ENCODE measurements around the gene AKR7A3.
"Not testable (repeated sequence)": the region's sequence is repeated elsewhere in the genome, so short reads cannot be mapped to it uniquely, and the experiment has no call there.

AKR7A3 gene

GRCh38 chr1:19288324-19289241, at the start of gene AKR7A3:
TSS of gene AKR7A3 (minus strand) at chr1:19288770. CDS start at chr1:19288709, 61 bp downstream.
- not testable (repeated sequence) for H3K36me3 ChIP-seq (ENCODE audit: insufficient read depth, low read length); H3K27me3 ChIP-seq (ENCODE audit: insufficient read depth, low read length, poor library complexity, severe bottlenecking); H3K4me3 ChIP-seq (ENCODE audit: low read length, poor library complexity, severe bottlenecking); H3K9me2 ChIP-seq (replicated peaks; ENCODE audit: low read depth, low read length); H2AFZ ChIP-seq (ENCODE audit: low read length); H3K79me2 ChIP-seq (ENCODE audit: insufficient read depth, low read length); H3K4me1 ChIP-seq (ENCODE audit: insufficient read depth, low read length, poor library complexity, severe bottlenecking); H3K9me3 ChIP-seq (ENCODE audit: insufficient read depth, low read depth, low read length); H3K4me2 ChIP-seq (ENCODE audit: low read depth, low read length, poor library complexity, severe bottlenecking); H3F3A ChIP-seq (ENCODE audit: low read depth); H3K9ac ChIP-seq (ENCODE audit: low read depth, low read length, poor library complexity, severe bottlenecking); H4K20me1 ChIP-seq (ENCODE audit: insufficient read depth, low read length, poor library complexity, severe bottlenecking)

- Histone ChIP-seq H4K20me1 (ENCODE audit: insufficient read depth, low read length, poor library complexity, severe bottlenecking) (no peaks in the 10 kb centered on the region), H3K4me1 (ENCODE audit: insufficient read depth, low read length, poor library complexity, severe bottlenecking) (no peaks in the 10 kb centered on the region), H3K9me3 (ENCODE audit: insufficient read depth, low read depth, low read length) (no peaks in the 10 kb centered on the region), H3K4me2 (ENCODE audit: low read depth, low read length, poor library complexity, severe bottlenecking) (no peak overlapping the region), H3K4me3 (ENCODE audit: low read length, poor library complexity, severe bottlenecking) (no peak overlapping the region), H3K79me2 (ENCODE audit: insufficient read depth, low read length) (no peaks in the 10 kb centered on the region), H3K36me3 (ENCODE audit: insufficient read depth, low read length) (peaks cover 41% of the 10 kb centered on the region; the same call in 1 of the 2 replicates), H3K9ac (ENCODE audit: low read depth, low read length, poor library complexity, severe bottlenecking) (no peak overlapping the region), H3F3A (ENCODE audit: low read depth) (no peaks in the 10 kb centered on the region), H2AFZ (ENCODE audit: low read length) (no peak overlapping the region), H3K27me3 (ENCODE audit: insufficient read depth, low read length, poor library complexity, severe bottlenecking) (no peaks in the 10 kb centered on the region), H3K9me2 (replicated peaks; ENCODE audit: low read depth, low read length) (no peaks in the 10 kb centered on the region)
- TF ChIP-seq EZH2phosphoT487 (IDR thresholded peaks at IDR 0.05; ENCODE audit: borderline replicate concordance), result no peak
- no peak for TF ChIP-seq CTCF (conservative IDR thresholded peaks at IDR 0.05; ENCODE audit: low read length)
Measured at GRCh38 chr1:19338323-19338762, 49.8 kb upstream of the AKR7A3 start.

GRCh38 chr1:19337289-19337688, 48.7 kb upstream of the AKR7A3 start:
- Histone ChIP-seq H3K9ac (ENCODE audit: low read depth, low read length, poor library complexity, severe bottlenecking) (no peak overlapping the region), H3F3A (ENCODE audit: low read depth) (no peaks in the 10 kb centered on the region), H2AFZ (ENCODE audit: low read length) (no peak overlapping the region), H3K4me2 (ENCODE audit: low read depth, low read length, poor library complexity, severe bottlenecking) (no peak overlapping the region), H3K36me3 (ENCODE audit: insufficient read depth, low read length) (peaks cover 32% of the 10 kb centered on the region; the same call in 1 of the 2 replicates), H3K79me2 (ENCODE audit: insufficient read depth, low read length) (no peaks in the 10 kb centered on the region), H3K9me2 (replicated peaks; ENCODE audit: low read depth, low read length) (no peaks in the 10 kb centered on the region), H3K27me3 (ENCODE audit: insufficient read depth, low read length, poor library complexity, severe bottlenecking) (no peaks in the 10 kb centered on the region), H3K4me1 (ENCODE audit: insufficient read depth, low read length, poor library complexity, severe bottlenecking) (no peaks in the 10 kb centered on the region), H4K20me1 (ENCODE audit: insufficient read depth, low read length, poor library complexity, severe bottlenecking) (no peaks in the 10 kb centered on the region), H3K9me3 (ENCODE audit: insufficient read depth, low read depth, low read length) (no peaks in the 10 kb centered on the region), H3K4me3 (ENCODE audit: low read length, poor library complexity, severe bottlenecking) (no peak overlapping the region)
- TF ChIP-seq EZH2phosphoT487 (IDR thresholded peaks at IDR 0.05; ENCODE audit: borderline replicate concordance) (no peak), CTCF (conservative IDR thresholded peaks at IDR 0.05; ENCODE audit: low read length) (no peak)
